Testis (tissue), 2 donors: ENCODE measurements around the gene ELANE.

Experiments
- CTCF ChIP-seq, 3 experiments: fragments of 450-650 bp in 2 of 3; fragments of 200-600 bp in 1 of 3; sonication (generic) in 1 of 3; IDR thresholded peaks; one replicate each; pipeline ENCODE4 v1.5.1; 2016 to 2019; ENCODE audit warnings: antibody characterized with exemption in 3 of 3, mild to moderate bottlenecking in 2 of 3, moderate library complexity in 1 of 3
- POLR2A ChIP-seq: fragments of 450-650 bp; IDR thresholded peaks from one replicate; pipeline ENCODE4 v1.6.1; 2017; ENCODE audit warnings: antibody characterized with exemption, mild to moderate bottlenecking, moderate library complexity

DNA sequence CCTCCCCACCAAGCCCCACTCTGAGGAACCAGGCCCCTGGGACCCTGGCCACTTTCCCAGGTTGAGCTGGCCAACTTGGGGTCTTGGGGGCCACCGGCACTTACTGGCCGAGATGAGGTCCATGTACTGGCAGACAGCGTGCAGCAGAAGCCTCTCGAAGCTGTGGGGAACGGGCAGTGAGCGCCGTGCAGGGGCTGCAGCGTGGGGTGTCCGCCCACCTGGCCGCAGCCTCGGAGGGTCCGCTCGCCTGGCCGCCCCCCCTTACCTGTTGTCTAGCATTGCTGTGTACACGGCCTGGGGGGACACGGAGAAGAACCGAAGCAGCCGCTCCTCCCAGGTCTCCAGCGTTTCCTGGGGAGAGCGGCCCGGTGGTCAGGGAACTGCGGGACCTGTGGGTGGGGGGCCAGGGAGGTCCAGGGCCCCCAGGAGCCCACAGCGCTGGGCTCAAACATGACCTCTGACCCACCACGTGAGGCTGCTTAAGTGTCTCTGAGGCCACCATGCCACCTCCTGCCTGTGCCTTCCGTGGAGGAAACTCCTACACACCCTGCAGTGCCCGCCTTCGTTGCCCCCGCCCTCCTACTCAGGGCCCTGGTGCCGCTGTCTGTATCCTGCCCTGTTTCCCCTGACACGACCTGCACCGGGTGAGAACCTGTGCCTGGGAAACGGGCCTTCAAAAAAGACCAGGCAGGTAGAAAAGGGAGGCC, 47.4 kb downstream of the ELANE start:
- TF ChIP-seq CTCF (IDR thresholded peaks at IDR 0.05) (no peak), POLR2A (no peak)
